Trophoblast cell (in vitro differentiated cells and primary cell): ENCODE data around the gene GAL3ST2.

Experiments
- DNase-seq, 2 donors: peaks; one replicate each; pipeline ENCODE4 v3.0.0-alpha.2; 2016
- H2AFZ ChIP-seq: 2 replicates; pipeline ENCODE4 v1.6.1; 2013; ENCODE audit warnings: low read length, moderate library complexity, mild to moderate bottlenecking; ENCODE audit not compliant: insufficient read depth, poor library complexity
- H2AK5ac ChIP-seq: 2 replicates; pipeline ENCODE4 v1.6.1; 2013; ENCODE audit warnings: mild to moderate bottlenecking, low read length
- H2BK120ac ChIP-seq: 2 replicates; pipeline ENCODE4 v1.6.1; 2013; ENCODE audit warnings: low read length, mild to moderate bottlenecking, moderate library complexity; ENCODE audit not compliant: insufficient read depth, poor library complexity
- H2BK12ac ChIP-seq: 2 replicates; pipeline ENCODE4 v1.6.1; 2013; ENCODE audit warnings: mild to moderate bottlenecking, low read length, moderate library complexity
- H2BK5ac ChIP-seq: 2 replicates; pipeline ENCODE4 v1.6.1; 2013; ENCODE audit warnings: low read length, low read depth, moderate library complexity, mild to moderate bottlenecking; ENCODE audit not compliant: poor library complexity
- H3K14ac ChIP-seq: 2 replicates; pipeline ENCODE4 v1.6.1; 2013; ENCODE audit warnings: mild to moderate bottlenecking, low read length
- H3K18ac ChIP-seq: 2 replicates; pipeline ENCODE4 v1.6.1; 2013; ENCODE audit warnings: mild to moderate bottlenecking, low read length
- H3K23ac ChIP-seq: 2 replicates; pipeline ENCODE4 v1.6.1; 2013; ENCODE audit warnings: low read length
- H3K27ac ChIP-seq: 2 replicates; pipeline ENCODE4 v1.5.1; 2013; ENCODE audit warnings: low read depth, mild to moderate bottlenecking, inconsistent platforms, low read length, moderate library complexity
- H3K27me3 ChIP-seq: 2 replicates; pipeline ENCODE4 v1.6.1; 2013; ENCODE audit warnings: inconsistent platforms, mild to moderate bottlenecking, low read length, moderate library complexity; ENCODE audit not compliant: insufficient read depth
- H3K36me3 ChIP-seq, 2 experiments: 1 replicate in 1 of 2; 2 replicates in 1 of 2; pipeline ENCODE4 v1.6.1; 2013; ENCODE audit warnings: low read length in 2 of 2, mild to moderate bottlenecking in 2 of 2, moderate library complexity in 1 of 2; ENCODE audit not compliant: insufficient read depth in 2 of 2, control insufficient read depth in 1 of 2
- H3K4ac ChIP-seq: 2 replicates; pipeline ENCODE4 v1.6.1; 2013; ENCODE audit warnings: low read depth, mild to moderate bottlenecking, low read length, moderate library complexity
- H3K4me1 ChIP-seq, 2 experiments: 1 replicate in 1 of 2; 2 replicates in 1 of 2; pipeline ENCODE4 v1.6.1; 2013; ENCODE audit warnings: low read length in 2 of 2, mild to moderate bottlenecking in 2 of 2, moderate library complexity in 1 of 2; ENCODE audit not compliant: insufficient read depth in 2 of 2, control insufficient read depth in 1 of 2
- H3K4me2 ChIP-seq: 2 replicates; pipeline ENCODE4 v1.6.1; 2013; ENCODE audit warnings: inconsistent platforms, mild to moderate bottlenecking, low read length, moderate library complexity
- H3K4me3 ChIP-seq: 2 replicates; pipeline ENCODE4 v1.5.1; 2013; ENCODE audit warnings: mild to moderate bottlenecking, low read depth, low read length, inconsistent platforms
- H3K79me1 ChIP-seq: one replicate; pipeline ENCODE4 v1.6.1; 2013; ENCODE audit warnings: low read length
- H3K79me2 ChIP-seq: 2 replicates; pipeline ENCODE4 v1.6.1; 2013; ENCODE audit warnings: low read length, mild to moderate bottlenecking; ENCODE audit not compliant: control insufficient read depth, insufficient read depth, poor library complexity
- H3K9ac ChIP-seq: 2 replicates; pipeline ENCODE4 v1.6.1; 2013; ENCODE audit warnings: mild to moderate bottlenecking, low read length
- H3K9me3 ChIP-seq: 2 replicates; pipeline ENCODE4 v1.6.1; 2013; ENCODE audit warnings: low read depth, mild to moderate bottlenecking, control low read depth, inconsistent platforms, low read length; ENCODE audit not compliant: insufficient read depth
- H4K12ac ChIP-seq: 2 replicates; pipeline ENCODE4 v1.6.1; 2013; ENCODE audit warnings: low read depth, mild to moderate bottlenecking, low read length, moderate library complexity
- H4K8ac ChIP-seq: 2 replicates; pipeline ENCODE4 v1.6.1; 2013; ENCODE audit warnings: low read depth, mild to moderate bottlenecking, low read length, moderate library complexity
- H4K91ac ChIP-seq: one replicate; pipeline ENCODE4 v1.6.1; 2013; ENCODE audit warnings: low read depth, mild to moderate bottlenecking, low read length, moderate library complexity
- WGBS: extraction: QIAGEN DNeasy Blood & Tissue Kit; methylation state at CpG from one replicate; pipeline ENCODE4 v1.1.7; 2013; ENCODE audit warnings: missing lambda C conversion rate; ENCODE audit not compliant: insufficient read length, insufficient coverage; ENCODE audit errors: extremely low coverage; 5-methylcytosine and 5-hydroxymethylcytosine counted together

The GAL3ST2 gene

GRCh38 chr2:241797441-241798080, 20.9 kb downstream of the GAL3ST2 start:
- Histone ChIP-seq H4K91ac (no peak overlapping the region), H3K4me2 (no peak overlapping the region), H3K18ac (no peak overlapping the region), H3K27me3 (no peaks in the 10 kb centered on the region), H3K4ac (no peak overlapping the region), H3K23ac (no peak overlapping the region), H2AFZ (no peak overlapping the region), H3K27ac (no peak overlapping the region), H3K14ac (no peak overlapping the region), H3K9ac (no peak overlapping the region), H2BK120ac (no peak overlapping the region), H4K12ac (no peak overlapping the region), H3K4me1 (peaks cover 0 to 2% of the 10 kb centered on the region in 2 experiments), H2BK5ac (no peak overlapping the region), H2BK12ac (no peak overlapping the region), H3K79me1 (no peaks in the 10 kb centered on the region), H4K8ac (no peak overlapping the region), H3K9me3 (peaks cover 6% of the 10 kb centered on the region), H3K36me3 (no peaks in the 10 kb centered on the region), H2AK5ac (no peak overlapping the region), H3K79me2 (no peaks in the 10 kb centered on the region), H3K4me3 (no peak overlapping the region)
- WGBS: no CpG with 5 or more reads among the region's 19 CpGs
- no peak for DNase-seq

- peaks cover 0 to 2% of the 10 kb centered on the region in 2 experiments for H3K4me1 ChIP-seq
- H4K8ac ChIP-seq: no peak overlapping the region
- H2AK5ac ChIP-seq: no peak overlapping the region
- no peak overlapping the region for H3K9ac ChIP-seq
- H4K91ac ChIP-seq: no peak overlapping the region
- no peaks in the 10 kb centered on the region for H3K36me3 ChIP-seq
- no peak overlapping the region for H3K27ac ChIP-seq
- H3K18ac ChIP-seq: no peak overlapping the region
- H2AFZ ChIP-seq: no peak overlapping the region
- H3K4ac ChIP-seq: no peak overlapping the region
- no peak overlapping the region for H3K23ac ChIP-seq
- DNase-seq: no peak
- H3K79me1 ChIP-seq: no peaks in the 10 kb centered on the region
- H3K4me2 ChIP-seq: no peak overlapping the region
- H2BK12ac ChIP-seq: no peak overlapping the region
- peaks cover 6% of the 10 kb centered on the region for H3K9me3 ChIP-seq
- no peak overlapping the region for H3K14ac ChIP-seq
- no peak overlapping the region for H2BK120ac ChIP-seq
- H3K79me2 ChIP-seq: no peaks in the 10 kb centered on the region
- no peak overlapping the region for H3K4me3 ChIP-seq
- H4K12ac ChIP-seq: no peak overlapping the region
- H2BK5ac ChIP-seq: no peak overlapping the region
- no CpG with 5 or more reads among the region's 14 CpGs for WGBS
- H3K27me3 ChIP-seq: no peaks in the 10 kb centered on the region
Observed at GRCh38 chr2:241798081-241798630, 21.5 kb downstream of the GAL3ST2 start.

- Histone ChIP-seq H4K91ac (no peak overlapping the region), H3K14ac (no peak overlapping the region)
Observed at GRCh38 chr2:241798631-241799521, 22.3 kb downstream of the GAL3ST2 start.

GRCh38 chr2:241799522-241800197, 23.0 kb downstream of the GAL3ST2 start:
- H3K27me3 ChIP-seq: no peaks in the 10 kb centered on the region
- H3K36me3 ChIP-seq: no peaks in the 10 kb centered on the region
- no CpG with 5 or more reads among the region's 10 CpGs for WGBS
- no peak overlapping the region for H3K4me3 ChIP-seq
- H3K79me1 ChIP-seq: peaks cover 2% of the 10 kb centered on the region
- H3K9ac ChIP-seq: no peak overlapping the region
- H2AFZ ChIP-seq: no peak overlapping the region
- no peak overlapping the region for H3K23ac ChIP-seq
- no peak overlapping the region for H4K91ac ChIP-seq
- no peak overlapping the region for H2BK12ac ChIP-seq
- H2AK5ac ChIP-seq: no peak overlapping the region
- no peak overlapping the region for H4K12ac ChIP-seq
- no peaks in the 10 kb centered on the region for H3K79me2 ChIP-seq
- peaks cover 10% of the 10 kb centered on the region for H3K9me3 ChIP-seq
- no peak overlapping the region for H3K14ac ChIP-seq
- H2BK5ac ChIP-seq: no peak overlapping the region
- no peak overlapping the region for H4K8ac ChIP-seq
- H3K27ac ChIP-seq: no peak overlapping the region
- H3K4ac ChIP-seq: no peak overlapping the region
- H3K4me2 ChIP-seq: no peak overlapping the region
- no peak overlapping the region for H3K18ac ChIP-seq
- DNase-seq: no peak
- peaks cover under 1 to 3% of the 10 kb centered on the region in 2 experiments for H3K4me1 ChIP-seq
- H2BK120ac ChIP-seq: no peak overlapping the region

More at GRCh38 chr2:241798631-241799521, 22.3 kb downstream of the GAL3ST2 start:
- no peak overlapping the region for H3K4me2 ChIP-seq
- no peak overlapping the region for H3K27ac ChIP-seq
- no peaks in the 10 kb centered on the region for H3K79me1 ChIP-seq
- peaks cover 0 to 2% of the 10 kb centered on the region in 2 experiments for H3K4me1 ChIP-seq
- no peak for DNase-seq
- no peaks in the 10 kb centered on the region for H3K27me3 ChIP-seq
- H3K9ac ChIP-seq: no peak overlapping the region
- H4K12ac ChIP-seq: no peak overlapping the region
- no peaks in the 10 kb centered on the region for H3K79me2 ChIP-seq
- H2BK120ac ChIP-seq: no peak overlapping the region
- H3K18ac ChIP-seq: no peak overlapping the region
- no peak overlapping the region for H3K23ac ChIP-seq
- no peak overlapping the region for H2BK5ac ChIP-seq
- no peak overlapping the region for H3K4ac ChIP-seq
- H2AK5ac ChIP-seq: no peak overlapping the region
- H3K9me3 ChIP-seq: peaks cover 7% of the 10 kb centered on the region
- no CpG with 5 or more reads among the region's 21 CpGs for WGBS
- H4K8ac ChIP-seq: no peak overlapping the region
- no peak overlapping the region for H2BK12ac ChIP-seq
- no peak overlapping the region for H2AFZ ChIP-seq
- no peaks in the 10 kb centered on the region for H3K36me3 ChIP-seq
- no peak overlapping the region for H3K4me3 ChIP-seq
